Activated T-helper 1 cell treated with anti-CD3 and anti-CD28 coated beads, Interleukin-12 subunit alpha, Interleukin-12 subunit beta, Interleukin-2, Interleukin-4 antibody, amounts not matched to agents 30 ng/mL and 10 ng/mL and 1 ng/mL, durations not matched to agents 14 hours and 24 hours and 36 hours (primary cell): ENCODE measurements around the gene INKA2. TPM values are rescaled to one million over a fixed set of nuclear protein-coding genes. Genes with fewer than 3 reads are reported as not detected.

ENCODE experiments used
- DNase-seq: peaks from one replicate; pipeline ENCODE4 v3.0.0; 2021; ENCODE audit warnings: low spot score
- H3K27ac Mint-ChIP-seq: one replicate; pipeline ENCODE4 v1.8.0; 2021; ENCODE audit warnings: mild to moderate bottlenecking, mixed read lengths
- H3K27me3 Mint-ChIP-seq: one replicate; pipeline ENCODE4 v1.8.0; 2022; ENCODE audit warnings: mild to moderate bottlenecking, moderate library complexity, mixed read lengths; ENCODE audit not compliant: insufficient read depth
- H3K36me3 Mint-ChIP-seq: one replicate; pipeline ENCODE4 v1.8.0; 2021; ENCODE audit warnings: low read depth, mixed read lengths
- H3K4me1 Mint-ChIP-seq: one replicate; pipeline ENCODE4 v1.8.0; 2021; ENCODE audit warnings: low read depth, mixed read lengths
- H3K4me3 Mint-ChIP-seq: one replicate; pipeline ENCODE4 v1.8.0; 2021; ENCODE audit warnings: mild to moderate bottlenecking, moderate library complexity, mixed read lengths
- H3K9me3 Mint-ChIP-seq: one replicate; pipeline ENCODE4 v1.8.0; 2021; ENCODE audit warnings: mixed read lengths
- intact Hi-C: fragments of 100-400 bp; cut with micrococcal nuclease; formaldehyde crosslinking; loops from one replicate; pipeline ENCODE4 v1.15.1; 2024
- total RNA-seq: library from RNA; stranded (reverse); gene quantifications from 2 replicates; pipeline ENCODE4 v1.2.3, GENCODE V29; 2022

Gene INKA2
- total RNA-seq, 1 donor from 2014 or later: 1.3 TPM

- Mint-ChIP-seq H3K4me3 (no peak overlapping the region), H3K9me3 (no peaks in the 10 kb centered on the region), H3K4me1 (peaks cover 17% of the 10 kb centered on the region), H3K27me3 (peaks cover 15% of the 10 kb centered on the region), H3K27ac (no peak overlapping the region), H3K36me3 (no peaks in the 10 kb centered on the region)
- intact Hi-C loops: loop anchor here (5.0 kb wide), 1 partner anchor 143 kb away; no protein-coding TSS in a partner anchor
- DNase-seq: no peak
These were observed 3.9 kb downstream of the INKA2 start for GRCh38 chr1:111735321-111735720.

- no peak overlapping the region for H3K4me3 Mint-ChIP-seq
These were observed 4.3 kb downstream of the INKA2 start for GRCh38 chr1:111734856-111735255.

GRCh38 chr1:111734426-111734825 is 4.8 kb downstream of the INKA2 start:
- no peak overlapping the region for H3K27ac Mint-ChIP-seq
- peaks cover 11% of the 10 kb centered on the region for H3K4me1 Mint-ChIP-seq
- no peaks in the 10 kb centered on the region for H3K9me3 Mint-ChIP-seq
- no peak for DNase-seq
- H3K4me3 Mint-ChIP-seq: no peak overlapping the region
- H3K36me3 Mint-ChIP-seq: no peaks in the 10 kb centered on the region
- H3K27me3 Mint-ChIP-seq: peaks cover 11% of the 10 kb centered on the region
- intact Hi-C loops: no loop called here

More at GRCh38 chr1:111734856-111735255, 4.3 kb downstream of the INKA2 start:
- Mint-ChIP-seq H3K27me3 (peaks cover 14% of the 10 kb centered on the region), H3K36me3 (no peaks in the 10 kb centered on the region), H3K27ac (no peak overlapping the region), H3K4me1 (peaks cover 14% of the 10 kb centered on the region), H3K9me3 (no peaks in the 10 kb centered on the region)
- intact Hi-C loops: loop anchor here (5.0 kb wide), 1 partner anchor 143 kb away; no protein-coding TSS in a partner anchor
- no peak for DNase-seq

GRCh38 chr1:111733992-111734341 is 5.2 kb downstream of the INKA2 start:
- DNase-seq: no peak
- H3K4me3 Mint-ChIP-seq: no peak overlapping the region
- no peaks in the 10 kb centered on the region for H3K36me3 Mint-ChIP-seq
- peaks cover 11% of the 10 kb centered on the region for H3K27me3 Mint-ChIP-seq
- peaks cover 11% of the 10 kb centered on the region for H3K4me1 Mint-ChIP-seq
- no peaks in the 10 kb centered on the region for H3K9me3 Mint-ChIP-seq
- intact Hi-C loops: no loop called here
- no peak overlapping the region for H3K27ac Mint-ChIP-seq

- Mint-ChIP-seq H3K36me3 (no peaks in the 10 kb centered on the region), H3K4me3 (no peak overlapping the region), H3K4me1 (peaks cover 11% of the 10 kb centered on the region), H3K27ac (no peak overlapping the region), H3K27me3 (peaks cover 11% of the 10 kb centered on the region), H3K9me3 (no peaks in the 10 kb centered on the region)
- no peak for DNase-seq
- intact Hi-C loops: no loop called here
These were observed 5.8 kb downstream of the INKA2 start for GRCh38 chr1:111733183-111733991.

GRCh38 chr1:111732718-111733117 is 6.5 kb downstream of the INKA2 start:
- Mint-ChIP-seq H3K4me1 (peaks cover 6% of the 10 kb centered on the region), H3K27ac (no peak overlapping the region), H3K27me3 (peaks cover 11% of the 10 kb centered on the region), H3K9me3 (no peaks in the 10 kb centered on the region), H3K36me3 (no peaks in the 10 kb centered on the region), H3K4me3 (no peak overlapping the region)
- intact Hi-C loops: no loop called here
- no peak for DNase-seq

- intact Hi-C loops: no loop called here
- Mint-ChIP-seq H3K4me1 (no peaks in the 10 kb centered on the region), H3K36me3 (no peaks in the 10 kb centered on the region), H3K27me3 (peaks cover 8% of the 10 kb centered on the region), H3K9me3 (no peaks in the 10 kb centered on the region), H3K4me3 (no peak overlapping the region), H3K27ac (no peak overlapping the region)
- DNase-seq: no peak
These were observed 7.2 kb downstream of the INKA2 start for GRCh38 chr1:111731956-111732355.

- no peaks in the 10 kb centered on the region for H3K36me3 Mint-ChIP-seq
- H3K4me1 Mint-ChIP-seq: no peaks in the 10 kb centered on the region
- DNase-seq: no peak
- no peak overlapping the region for H3K4me3 Mint-ChIP-seq
- H3K27me3 Mint-ChIP-seq: peaks cover 6% of the 10 kb centered on the region
- no peak overlapping the region for H3K27ac Mint-ChIP-seq
- H3K9me3 Mint-ChIP-seq: no peaks in the 10 kb centered on the region
- intact Hi-C loops: no loop called here
These were observed 8.5 kb downstream of the INKA2 start for GRCh38 chr1:111730706-111731105.

GRCh38 chr1:111729946-111730681 is 9.1 kb downstream of the INKA2 start:
- Mint-ChIP-seq H3K27ac (no peak overlapping the region), H3K36me3 (no peaks in the 10 kb centered on the region), H3K4me3 (no peak overlapping the region), H3K4me1 (no peaks in the 10 kb centered on the region), H3K9me3 (no peaks in the 10 kb centered on the region), H3K27me3 (peaks cover 6% of the 10 kb centered on the region)
- no peak for DNase-seq
- intact Hi-C loops: no loop called here

- H3K4me3 Mint-ChIP-seq: no peak overlapping the region
- H3K4me1 Mint-ChIP-seq: no peaks in the 10 kb centered on the region
These were observed 9.8 kb downstream of the INKA2 start for GRCh38 chr1:111729271-111729921.

GRCh38 chr1:111727056-111727455 is 12.1 kb downstream of the INKA2 start:
- Mint-ChIP-seq H3K27ac (no peak overlapping the region), H3K4me1 (no peaks in the 10 kb centered on the region), H3K27me3 (peaks cover 4% of the 10 kb centered on the region), H3K9me3 (no peaks in the 10 kb centered on the region), H3K4me3 (no peak overlapping the region), H3K36me3 (no peaks in the 10 kb centered on the region)
- DNase-seq: no peak
- intact Hi-C loops: no loop called here

More at GRCh38 chr1:111729271-111729921, 9.8 kb downstream of the INKA2 start:
- Mint-ChIP-seq H3K36me3 (no peaks in the 10 kb centered on the region), H3K27ac (no peak overlapping the region), H3K27me3 (peaks cover 6% of the 10 kb centered on the region), H3K9me3 (no peaks in the 10 kb centered on the region)
- intact Hi-C loops: no loop called here
- DNase-seq: no peak

GRCh38 chr1:111725192-111725591 is 14.0 kb downstream of the INKA2 start:
- H3K9me3 Mint-ChIP-seq: no peaks in the 10 kb centered on the region
- intact Hi-C loops: no loop called here
- no peaks in the 10 kb centered on the region for H3K36me3 Mint-ChIP-seq
- no peak overlapping the region for H3K4me3 Mint-ChIP-seq
- no peak for DNase-seq
- H3K27ac Mint-ChIP-seq: no peak overlapping the region
- peaks cover 4% of the 10 kb centered on the region for H3K27me3 Mint-ChIP-seq
- no peaks in the 10 kb centered on the region for H3K4me1 Mint-ChIP-seq

GRCh38 chr1:111723871-111724270 is 15.3 kb downstream of the INKA2 start:
- H3K27ac Mint-ChIP-seq: no peak overlapping the region
- no peak for DNase-seq
- intact Hi-C loops: no loop called here
- H3K27me3 Mint-ChIP-seq: peaks cover 2% of the 10 kb centered on the region
- H3K4me1 Mint-ChIP-seq: no peaks in the 10 kb centered on the region
- no peak overlapping the region for H3K4me3 Mint-ChIP-seq
- no peaks in the 10 kb centered on the region for H3K9me3 Mint-ChIP-seq
- H3K36me3 Mint-ChIP-seq: no peaks in the 10 kb centered on the region
